Stimulated activated CD8-positive, alpha-beta memory T cell treated with anti-CD3 and anti-CD28 coated beads, Interleukin-4, amount 100 ng/mL, for 4 hours (primary cell): ENCODE results near the gene HABP2.

ENCODE experiments used
- DNase-seq, 2 donors: peaks; one replicate each; pipeline ENCODE4 v3.0.0-alpha.2; 2020; ENCODE audit warnings: low read depth in 2 of 2, low spot score in 1 of 2

Gene HABP2

GRCh38 chr10:113555751-113556150 lies 2.9 kb downstream of the HABP2 start:
- DNase-seq: no peak

DNA sequence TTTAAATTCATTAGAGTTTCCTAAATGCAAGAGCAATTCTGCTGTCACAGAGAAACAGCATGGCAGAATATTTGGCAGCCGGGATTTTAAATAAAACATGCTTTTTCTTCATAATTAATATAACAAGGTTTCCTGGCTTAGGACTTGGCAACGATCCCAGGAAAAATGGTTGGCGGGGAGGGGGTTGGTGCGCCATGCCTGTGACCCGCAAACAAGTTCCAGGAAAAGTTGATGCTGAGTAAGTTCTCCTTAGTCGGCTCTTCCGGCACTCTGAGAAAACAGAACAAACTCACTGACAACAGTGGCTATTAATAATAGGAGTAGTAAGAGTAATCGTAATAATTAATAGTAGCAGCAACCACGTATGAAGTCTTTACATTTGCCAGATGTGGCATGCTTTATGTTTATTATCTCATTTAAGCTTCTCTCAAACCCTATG lies 4.6 kb downstream of the HABP2 start:
- no peak for DNase-seq

DNA sequence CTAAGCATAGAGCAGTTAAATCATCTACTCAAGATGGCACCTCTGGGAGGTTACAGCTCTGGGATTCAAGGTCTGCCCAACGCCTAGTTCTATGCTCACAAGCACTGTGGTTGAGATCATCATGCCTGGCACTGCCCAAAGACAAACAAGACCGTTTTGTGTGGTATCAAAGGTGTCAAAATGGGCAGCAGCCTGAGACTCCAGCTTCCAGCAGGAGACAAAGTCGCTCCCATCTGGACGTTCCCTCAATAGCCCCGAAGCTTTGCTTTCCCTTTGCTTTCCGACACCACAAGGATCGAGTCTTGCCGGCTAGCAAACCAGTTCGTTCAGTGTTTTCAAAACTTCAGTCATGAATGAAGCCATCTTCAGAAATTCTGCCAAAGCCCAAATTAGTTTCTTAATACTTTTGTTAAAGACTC lies 5.1 kb downstream of the HABP2 start:
- DNase-seq: no peak

GRCh38 chr10:113560071-113560470 lies 7.2 kb downstream of the HABP2 start:
- no peak for DNase-seq

- no peak for DNase-seq
These were observed 8.4 kb downstream of the HABP2 start for GRCh38 chr10:113561214-113561613.

DNA sequence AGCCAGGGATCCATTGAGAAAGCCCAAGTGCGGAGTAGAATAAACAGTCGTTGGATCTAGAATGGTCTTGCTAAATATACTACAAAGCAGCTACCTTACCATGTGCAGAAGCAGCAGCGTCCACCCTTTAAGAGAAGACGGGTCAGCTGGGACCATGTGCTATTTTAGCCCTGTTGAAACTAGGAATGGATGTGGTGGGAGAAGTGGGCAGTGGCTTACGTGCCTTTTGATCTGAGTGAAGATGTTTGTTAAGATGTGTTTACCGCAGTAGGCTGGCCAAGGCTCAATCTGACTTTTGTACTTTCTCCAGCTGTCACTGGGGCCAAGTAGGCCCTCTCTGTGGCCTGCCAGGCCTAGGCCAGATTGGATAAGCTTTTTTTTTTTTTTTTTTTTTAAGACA lies 9.2 kb downstream of the HABP2 start:
- no peak for DNase-seq

- DNase-seq: no peak
These were observed 9.9 kb downstream of the HABP2 start for GRCh38 chr10:113562704-113563103.

DNA sequence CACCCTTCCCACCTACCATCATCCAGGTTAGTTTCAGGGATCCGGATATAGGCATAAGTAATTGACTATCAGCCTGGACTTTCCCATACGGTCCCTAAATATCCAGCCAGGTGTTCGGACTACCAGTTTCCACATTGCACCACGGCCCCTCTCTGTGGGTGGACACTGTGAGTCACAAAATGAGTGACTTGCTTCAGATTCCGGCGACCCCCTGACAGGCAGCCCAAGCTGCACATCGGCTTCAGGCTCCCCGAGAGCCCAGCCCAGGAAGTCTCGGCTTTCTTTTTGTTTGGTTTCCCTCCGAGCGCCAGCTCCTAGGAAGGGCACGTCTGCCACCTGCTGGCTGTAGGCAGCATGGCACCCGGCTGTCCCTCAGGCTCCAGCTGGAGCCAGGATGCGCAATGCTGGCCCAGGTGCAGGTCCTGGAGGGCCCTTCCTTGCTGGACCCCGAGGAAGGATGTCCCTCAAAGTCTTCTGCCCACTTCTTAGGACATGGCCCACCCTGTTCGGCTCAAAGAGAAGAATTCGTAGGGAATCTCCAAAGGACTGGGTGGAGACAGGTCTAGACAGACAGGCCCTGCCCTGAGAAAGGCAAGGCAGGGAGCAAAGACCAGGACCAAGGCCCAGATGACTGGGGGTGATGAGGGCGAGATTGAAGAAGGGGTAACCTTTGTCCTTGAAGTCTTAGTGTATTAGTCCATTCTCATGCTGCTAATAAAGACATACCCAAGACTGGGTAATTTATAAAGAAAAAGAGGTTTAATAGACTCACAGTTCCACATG lies 10.6 kb downstream of the HABP2 start:
- peak; percentile 24 to 34 for DNase-seq

GRCh38 chr10:113565364-113565763 lies 12.5 kb downstream of the HABP2 start:
- DNase-seq: no peak

GRCh38 chr10:113566888-113567287 lies 14.0 kb downstream of the HABP2 start:
- DNase-seq: no peak

DNA sequence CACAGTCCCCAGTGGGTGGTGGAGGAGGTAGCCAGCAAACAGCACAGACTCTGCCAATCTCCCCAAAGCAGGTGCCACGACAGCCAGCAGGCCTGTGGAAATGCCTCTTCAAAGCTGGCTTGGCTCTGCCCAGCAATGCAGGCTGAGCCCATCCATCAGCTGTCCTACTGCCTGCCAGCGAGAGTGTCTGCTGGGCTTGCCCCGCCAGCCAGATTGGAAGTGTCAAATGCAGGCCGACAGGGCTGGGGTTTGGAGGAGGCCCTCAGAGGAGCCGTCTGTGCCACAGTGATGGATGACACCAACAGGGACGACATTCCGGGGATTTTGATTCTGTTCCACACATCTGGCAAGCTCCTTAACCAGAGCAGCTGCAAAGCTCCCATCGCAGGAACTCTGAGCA lies 16.7 kb downstream of the HABP2 start:
- no peak for DNase-seq

DNA sequence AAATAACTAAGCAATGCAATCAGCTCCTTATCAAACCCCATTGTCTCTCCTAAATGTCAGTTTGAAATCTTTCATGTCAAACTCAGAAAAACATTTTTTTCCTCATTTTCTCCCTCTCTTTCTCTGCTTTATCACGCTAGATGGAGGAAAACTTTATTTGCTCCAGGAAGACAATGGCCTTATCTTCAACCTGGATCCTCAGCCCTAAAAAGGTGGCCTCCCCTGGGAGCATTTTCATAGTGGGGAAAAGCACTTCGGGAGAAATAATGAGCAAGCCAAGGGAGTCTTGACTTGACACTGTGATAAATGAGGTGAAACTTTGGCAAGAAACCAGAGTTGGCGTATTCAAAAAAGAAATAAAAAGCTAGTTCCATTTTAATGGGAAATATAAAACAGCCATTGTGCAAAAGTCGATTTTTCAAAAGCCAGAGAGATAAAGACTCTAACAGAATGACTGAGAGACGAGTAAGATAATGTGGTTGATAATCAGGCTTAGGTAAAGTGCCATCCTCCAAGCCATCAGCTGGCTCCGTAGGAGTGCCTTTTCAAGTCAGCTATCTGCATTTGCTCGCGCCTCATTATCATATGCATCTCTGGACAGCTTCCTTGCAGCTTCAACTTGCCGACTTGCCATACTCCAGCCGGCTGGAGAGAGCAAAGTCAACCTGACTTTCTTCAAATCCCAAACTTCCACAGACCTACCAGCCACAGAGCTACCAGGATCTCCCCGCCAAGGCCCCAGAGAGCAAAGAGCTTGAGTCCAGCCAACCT lies 19.9 kb downstream of the HABP2 start:
- DNase-seq: no peak

- DNase-seq: no peak
These were observed 20.5 kb downstream of the HABP2 start for GRCh38 chr10:113573368-113573767.

DNA sequence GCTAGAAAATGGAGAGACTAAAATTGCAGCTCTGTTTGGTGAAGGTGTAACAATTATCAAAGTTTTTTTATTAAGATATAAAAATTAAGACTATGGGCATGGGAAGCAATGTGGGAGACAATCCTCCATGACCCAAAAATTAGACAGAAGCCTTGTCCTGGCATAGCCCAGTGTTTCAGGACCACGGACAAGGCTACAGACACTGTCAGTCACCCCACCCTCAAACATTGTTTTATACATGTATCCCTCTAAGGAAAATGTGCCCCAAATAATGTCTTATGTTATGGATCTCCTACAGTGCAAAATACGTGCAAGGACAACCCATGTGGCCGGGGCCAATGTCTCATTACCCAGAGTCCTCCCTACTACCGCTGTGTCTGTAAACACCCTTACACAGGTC lies 24.0 kb downstream of the HABP2 start:
- DNase-seq: no peak

GRCh38 chr10:113578773-113579172 lies 25.9 kb downstream of the HABP2 start:
- DNase-seq: no peak

- DNase-seq: no peak
These were observed 28.2 kb downstream of the HABP2 start for GRCh38 chr10:113581092-113581491.

DNA sequence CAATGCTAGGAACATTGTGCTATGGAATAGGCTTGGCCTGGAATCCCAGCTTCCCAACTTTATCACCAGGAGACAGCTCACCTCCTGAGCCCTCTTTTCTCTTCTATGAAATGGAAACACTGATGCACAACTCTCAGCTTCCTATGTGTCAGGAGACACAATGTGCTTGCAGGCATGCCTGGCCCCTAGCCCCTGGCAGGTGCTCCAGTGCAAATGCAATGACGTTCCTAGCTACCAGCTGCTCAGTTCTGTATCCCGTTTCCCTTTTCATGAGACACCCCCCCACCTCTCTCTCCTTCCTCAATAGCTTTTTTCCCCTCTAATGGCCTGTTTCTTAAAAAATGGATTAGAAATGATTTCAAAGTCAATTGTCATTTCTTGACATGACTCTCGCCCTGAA lies 30.7 kb downstream of the HABP2 start:
- DNase-seq: no peak

GRCh38 chr10:113585949-113586348 lies 33.1 kb downstream of the HABP2 start:
- DNase-seq: no peak

GRCh38 chr10:113589201-113589770 lies 36.4 kb downstream of the HABP2 start:
- no peak for DNase-seq

DNA sequence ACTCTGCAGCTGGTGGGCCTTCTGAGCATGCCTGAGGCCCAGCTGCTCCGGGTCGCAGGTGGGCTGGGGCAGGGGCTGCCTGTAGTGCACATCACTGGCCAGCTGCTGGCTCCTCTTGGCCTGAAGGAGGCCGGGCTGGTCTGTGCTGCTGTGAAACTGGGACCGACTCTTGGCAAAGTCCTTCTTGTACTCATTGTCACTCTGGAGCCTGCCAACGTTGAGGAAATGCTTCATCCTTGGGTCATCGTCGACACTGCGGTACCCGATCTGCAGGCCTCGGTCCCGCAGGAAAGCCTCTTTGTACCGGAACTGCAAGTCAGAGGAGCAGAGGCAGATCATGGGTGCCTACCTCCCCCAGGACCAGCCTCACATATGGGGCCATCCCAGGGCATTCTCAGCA lies 37.7 kb downstream of the HABP2 start:
- no peak for DNase-seq

DNA sequence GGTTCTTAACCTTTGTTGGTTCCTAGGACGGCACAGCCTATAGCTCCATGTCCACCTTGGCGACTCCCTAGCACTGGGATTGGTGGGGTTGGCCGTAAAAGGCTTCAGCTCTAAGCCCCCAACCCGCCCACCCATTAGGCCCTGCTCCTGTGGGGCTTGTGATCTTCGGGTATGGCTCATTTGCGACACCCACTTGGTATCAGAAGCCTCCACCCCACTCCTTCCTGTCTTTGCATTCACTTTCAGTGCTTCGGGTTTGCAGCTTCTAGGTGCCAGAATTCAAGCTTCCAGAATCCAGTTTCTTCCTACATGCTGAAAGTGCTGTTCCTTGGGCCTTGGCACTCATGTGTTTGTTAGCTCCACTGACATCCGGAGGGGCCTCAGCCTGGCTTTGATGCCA lies 39.5 kb downstream of the HABP2 start:
- no peak for DNase-seq

DNA sequence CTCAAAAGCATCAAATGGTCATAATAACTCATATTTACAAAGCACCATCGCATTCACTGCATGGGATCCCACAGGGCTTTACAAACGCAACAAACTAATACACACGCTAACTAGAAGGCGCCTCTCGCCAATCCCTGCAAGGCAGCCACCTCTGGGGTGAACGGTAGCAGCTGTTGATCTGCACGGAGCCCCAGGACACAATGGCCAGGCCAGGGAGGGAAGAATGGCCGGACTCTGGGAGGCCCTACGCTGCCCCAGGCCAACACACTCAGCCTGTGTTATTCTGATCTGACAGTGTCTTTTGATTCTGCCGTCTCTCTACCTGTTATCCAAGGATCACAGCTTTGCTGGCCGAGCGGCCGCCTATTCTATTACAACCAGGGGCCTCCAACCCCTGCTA lies 41.8 kb downstream of the HABP2 start:
- no peak for DNase-seq
